Endothelial cell of umbilical vein (primary cell): Measurements from ENCODE around the gene COL13A1. TPM values are rescaled to one million over a fixed set of nuclear protein-coding genes. Genes with fewer than 3 reads are reported as not detected.

Experiments
- BruUV-seq: library from RNA; stranded (reverse); fragments of 400-500 nt; replicated peaks from 2 replicates; lab custom pipeline; 2021; lab: Mats Ljungman, UMichigan
- CTCF ChIA-PET: fragments of 300-600, 350-600 bp; sonication (Branson Sonifier 250); formaldehyde crosslinking; loops from one replicate; lab custom pipeline; 2021; ENCODE audit warnings: antibody characterized with exemption, inconsistent platforms; lab: Charles Lee
- POLR2A ChIA-PET: fragments of 300-600, 350-600 bp; sonication (Branson Sonifier 250); formaldehyde crosslinking; loops from one replicate; lab custom pipeline; 2021; ENCODE audit warnings: antibody characterized with exemption, inconsistent platforms; lab: Charles Lee
- DNase-seq: peaks from one replicate; pipeline ENCODE4 v3.0.0-alpha.2; 2011; ENCODE audit warnings: low read depth, low spot score
- FAIRE-seq: peaks from 2 replicates; lab custom pipeline; 2011; peaks lifted over from hg19 to GRCh38; lab: Jason Lieb, UNC
- H2AFZ ChIP-seq: 2 replicates; pipeline ENCODE4 v1.6.0; 2012; ENCODE audit warnings: low read depth, low read length, control low read depth, inconsistent platforms
- H3K27ac ChIP-seq: 2 replicates; pipeline ENCODE4 v1.5.1; 2011; ENCODE audit warnings: low read depth, mild to moderate bottlenecking, control low read depth, low read length, moderate library complexity; ENCODE audit not compliant: insufficient read depth
- H3K27me3 ChIP-seq, 2 experiments: 2 replicates each; pipeline versions ENCODE4 v1.6.0 to v1.6.1; 2011; ENCODE audit warnings: low read length in 2 of 2, mixed read lengths in 1 of 2; ENCODE audit not compliant: control insufficient read depth in 2 of 2, insufficient read depth in 2 of 2
- H3K36me3 ChIP-seq, 2 experiments: 2 replicates in 1 of 2; 3 replicates in 1 of 2; pipeline ENCODE4 v1.5.1; 2011; ENCODE audit warnings: low read length in 2 of 2, mild to moderate bottlenecking in 1 of 2, moderate library complexity in 1 of 2; ENCODE audit not compliant: control insufficient read depth in 2 of 2, insufficient read depth in 2 of 2; ENCODE audit errors: extremely low read depth in 1 of 2
- H3K4me1 ChIP-seq: 3 replicates; pipeline ENCODE4 v1.5.1; 2011; ENCODE audit warnings: mild to moderate bottlenecking, low read length; ENCODE audit not compliant: control insufficient read depth, insufficient read depth; ENCODE audit errors: extremely low read depth
- H3K4me2 ChIP-seq: 2 replicates; pipeline ENCODE4 v1.6.1; 2011; ENCODE audit warnings: low read length, control low read depth, mixed read lengths; ENCODE audit not compliant: insufficient read depth
- H3K4me3 ChIP-seq, 3 experiments: fragments of 200-600 bp in 1 of 3; sonication (generic), shearing (Covaris generic) in 1 of 3; replicated peaks in 1 of 3; 2 replicates each; pipeline ENCODE4 v1.5.1; 2011 to 2016; ENCODE audit warnings: control low read depth in 3 of 3, low read length in 3 of 3, mild to moderate bottlenecking in 2 of 3, inconsistent platforms in 1 of 3, low read depth in 1 of 3, moderate library complexity in 1 of 3; ENCODE audit not compliant: insufficient read depth in 1 of 3
- H3K79me2 ChIP-seq: 2 replicates; pipeline ENCODE4 v1.6.0; 2012; ENCODE audit warnings: low read length, inconsistent platforms; ENCODE audit not compliant: control insufficient read depth, insufficient read depth
- H3K9ac ChIP-seq: replicated peaks from 2 replicates; pipeline ENCODE3; 2011; ENCODE audit warnings: low read length, control low read depth; ENCODE audit not compliant: insufficient read depth; ENCODE audit errors: extremely low read depth
- H3K9me1 ChIP-seq: replicated peaks from 3 replicates; pipeline ENCODE4 v1.6.0; 2011; ENCODE audit warnings: mild to moderate bottlenecking, low read length; ENCODE audit not compliant: control insufficient read depth, insufficient read depth; ENCODE audit errors: extremely low read depth
- H3K9me3 ChIP-seq: replicated peaks from 2 replicates; pipeline ENCODE4 v1.5.1; 2012; ENCODE audit warnings: low read length, inconsistent platforms; ENCODE audit not compliant: control insufficient read depth, insufficient read depth
- H4K20me1 ChIP-seq: replicated peaks from 2 replicates; pipeline ENCODE3; 2011; ENCODE audit warnings: mild to moderate bottlenecking, low read length; ENCODE audit not compliant: control insufficient read depth, insufficient read depth; ENCODE audit errors: extremely low read depth
- CTCF ChIP-seq, 2 donors: IDR thresholded peaks; 1 replicate in 1 of 2; 2 replicates in 1 of 2; pipeline ENCODE4 v1.5.1; 2011; ENCODE audit warnings: low read length in 2 of 2, mild to moderate bottlenecking in 2 of 2, moderate library complexity in 2 of 2, control low read depth in 1 of 2, inconsistent platforms in 1 of 2, low read depth in 1 of 2; ENCODE audit not compliant: insufficient read depth in 1 of 2; ENCODE audit errors: extremely low read depth in 1 of 2
- FOS ChIP-seq: IDR thresholded peaks from 2 replicates; pipeline ENCODE4 v1.6.1; 2011; ENCODE audit warnings: mild to moderate bottlenecking, low read length, moderate library complexity, borderline replicate concordance; ENCODE audit not compliant: insufficient read depth
- MAX ChIP-seq: IDR thresholded peaks from 2 replicates; pipeline ENCODE4 v1.6.1; 2011; ENCODE audit not compliant: insufficient read depth, insufficient read length
- MYC ChIP-seq: IDR thresholded peaks from one replicate; pipeline ENCODE4 v1.6.1; 2011; ENCODE audit warnings: mild to moderate bottlenecking, low read depth, low read length
- POLR2A ChIP-seq: IDR thresholded peaks from 2 replicates; pipeline ENCODE4 v1.6.1; 2012; ENCODE audit warnings: low read depth, mild to moderate bottlenecking, control low read depth, low read length
- POLR2AphosphoS5 ChIP-seq: IDR thresholded peaks from 2 replicates; pipeline ENCODE4 v1.6.1; 2012; ENCODE audit warnings: low read depth, mild to moderate bottlenecking, control low read depth, low read length, moderate library complexity; ENCODE audit not compliant: insufficient read depth
- dilution Hi-C: fragments of 300-500 bp; cut with MboI; formaldehyde crosslinking; loops from one replicate; pipeline ENCODE4 v1.15.0; 2019; ENCODE audit warnings: low sequenced_read_pairs; ENCODE audit not compliant: extremely low pct_ligation_motif_present
- intact Hi-C: fragments of 100-400 bp; cut with micrococcal nuclease; formaldehyde crosslinking; loops from one replicate; pipeline ENCODE4 v1.10.0; 2022
- polyA plus RNA-seq, 4 experiments: library from polyadenylated mRNA; depleted of rRNA in 3 of 4; stranded (reverse) in 3 of 4; unstranded in 1 of 4; fragments of >200 nt; gene quantifications; 2 replicates each; pipeline versions ENCODE4 v1.2.1 to v1.2.3, GENCODE V29; 2011 to 2012; ENCODE audit warnings: missing spikeins in 1 of 4
- total RNA-seq: library from RNA; stranded (reverse); gene quantifications from 2 replicates; pipeline ENCODE4 v1.2.3, GENCODE V29; 2021

The COL13A1 gene
- total and polyA plus RNA-seq, 2 donors (not counting 3 experiments of a cell fraction or from before 2014, with no cell fraction given) = 21.4 to 47.5 TPM

GRCh38 chr10:69797959-69798358, 3.7 kb upstream of the COL13A1 start:
- H3K4me3 ChIP-seq = no peak overlapping the region
- no peak overlapping the region for H2AFZ ChIP-seq
- H3K4me2 ChIP-seq = no peak overlapping the region
- H3K9ac ChIP-seq = no peak overlapping the region
- H3K36me3 ChIP-seq = no peaks in the 10 kb centered on the region
- ChIA-PET POLR2A (no interaction called here), CTCF (interaction anchor here (1.2 to 19.6 kb wide), 5 partner anchors 9 to 154 kb away, joined by 3 to 622 read pairs (median 25); no protein-coding TSS in a partner anchor)
- H3K27me3 ChIP-seq = peaks cover 13 to 35% of the 10 kb centered on the region in 2 experiments
- no peaks in the 10 kb centered on the region for H3K9me3 ChIP-seq
- no TSS peak for BruUV-seq
- dilution Hi-C loops (no loop called here), intact Hi-C loops (no loop called here)
- DNase-seq (no peak), FAIRE-seq (no peak)
- H3K4me1 ChIP-seq = peaks cover 3% of the 10 kb centered on the region
- H3K27ac ChIP-seq = no peak overlapping the region
- no peaks in the 10 kb centered on the region for H4K20me1 ChIP-seq
- TF ChIP-seq CTCF (IDR thresholded peaks at IDR 0.05; ENCODE audit: extremely low read depth in 1 of 2, insufficient read depth in 1 of 2, low read depth in 1 of 2, low read length in 2 of 2) (no peak), MYC (no peak), FOS (no peak), POLR2AphosphoS5 (no peak)
- peaks cover 10% of the 10 kb centered on the region for H3K79me2 ChIP-seq
- H3K9me1 ChIP-seq = no peaks in the 10 kb centered on the region

- FAIRE-seq (peak; percentile 92), DNase-seq (peak; percentile 56)
- H3K79me2 ChIP-seq = peaks cover 32% of the 10 kb centered on the region
- ChIA-PET CTCF (interaction anchor here (0.6 to 4.3 kb wide), 32 partner anchors 9 to 163 kb away, joined by 3 to 79 read pairs (median 4); no protein-coding TSS in a partner anchor), POLR2A (no interaction called here)
- no peak overlapping the region for H3K9ac ChIP-seq
- TF ChIP-seq CTCF (IDR thresholded peaks at IDR 0.05; ENCODE audit: extremely low read depth in 1 of 2, insufficient read depth in 1 of 2, low read depth in 1 of 2, low read length in 2 of 2) = peak; percentile 77 to 79
- TF ChIP-seq FOS = no peak
- no peak for TF ChIP-seq MYC
- TF ChIP-seq POLR2A = no peak
- TF ChIP-seq MAX = no peak
- H3K9me3 ChIP-seq = no peaks in the 10 kb centered on the region
- dilution Hi-C loops (no loop called here), intact Hi-C loops (loop anchor here (1.0 to 5.0 kb wide), 4 partner anchors 47 to 156 kb away; no protein-coding TSS in a partner anchor)
- H3K36me3 ChIP-seq = no peaks in the 10 kb centered on the region
- no peaks in the 10 kb centered on the region for H3K9me1 ChIP-seq
- no peaks in the 10 kb centered on the region for H4K20me1 ChIP-seq
- peaks cover 20% of the 10 kb centered on the region for H3K4me1 ChIP-seq
- no peak overlapping the region for H3K4me2 ChIP-seq
- H2AFZ ChIP-seq = no peak overlapping the region
- H3K4me3 ChIP-seq = no peak overlapping the region
- BruUV-seq = no TSS peak
- peaks cover 13 to 23% of the 10 kb centered on the region in 2 experiments for H3K27me3 ChIP-seq
- no peak overlapping the region for H3K27ac ChIP-seq
These were observed 1.6 kb upstream of the COL13A1 start for GRCh38 chr10:69800109-69800508.
